SK-N-MC (cell line): ENCODE results near the gene HECA.

ENCODE experiments used
- EZH2 ChIP-seq: fragments of 200-600 bp; sonication (generic); IDR thresholded peaks from one replicate; pipeline ENCODE4 v1.6.1; 2017; ENCODE audit warnings: antibody characterized with exemption
- FOXP2 ChIP-seq: optimal IDR thresholded peaks from 2 replicates; pipeline ENCODE3; 2011; ENCODE audit warnings: mild to moderate bottlenecking, moderate library complexity; ENCODE audit not compliant: insufficient read depth; ENCODE audit errors: extremely low read length, control extremely low read depth
- POLR2AphosphoS5 ChIP-seq: IDR thresholded peaks from 2 replicates; pipeline ENCODE4 v1.6.1; 2012; ENCODE audit warnings: mild to moderate bottlenecking, low read depth, low read length, borderline replicate concordance

DNA sequence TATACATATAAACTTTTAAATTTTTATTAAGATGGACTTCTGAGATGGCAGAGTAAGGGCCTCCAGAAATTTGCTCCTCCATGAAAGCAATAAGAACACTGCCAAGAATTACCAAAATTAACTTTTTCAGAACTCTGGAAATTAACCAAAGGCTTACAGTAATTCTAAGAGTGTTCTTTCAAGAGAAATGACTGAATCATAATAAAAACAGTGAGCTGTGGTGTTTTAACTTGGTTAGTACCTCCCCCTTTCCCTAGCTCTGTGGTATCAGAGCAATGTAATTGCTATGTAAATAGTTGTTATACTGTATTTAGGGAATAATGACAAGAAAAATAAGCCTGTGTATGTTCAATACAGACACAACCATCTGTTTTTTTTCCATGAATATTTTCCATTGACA, 19.0 kb downstream of the HECA start:
- TF ChIP-seq EZH2: no peak
- no peak for TF ChIP-seq FOXP2
- TF ChIP-seq POLR2AphosphoS5: no peak
